HepG2 (cell line): ENCODE results near the gene DDAH2. TPM values are rescaled to one million over a fixed set of nuclear protein-coding genes. Genes with fewer than 3 reads are reported as not detected.

Source experiments
- BHLHE40 ChIP-seq: IDR thresholded peaks from 2 replicates; pipeline ENCODE4 v1.6.1; 2011; ENCODE audit warnings: low read length, improper control_type of control experiment
- BORCS8-MEF2B ChIP-seq: sonication (generic); formaldehyde crosslinking; IDR thresholded peaks from 2 replicates; pipeline ENCODE4 v1.8.0; 2022; ENCODE audit warnings: mild to moderate bottlenecking, missing genetic modification reagents
- JUN ChIP-seq: sonication (generic); formaldehyde crosslinking; IDR thresholded peaks from 2 replicates; pipeline ENCODE4 v1.4.0; 2020; ENCODE audit warnings: mild to moderate bottlenecking, missing genetic modification reagents
- KDM2A ChIP-seq: sonication (generic); formaldehyde crosslinking; IDR thresholded peaks from 2 replicates; pipeline ENCODE4 v1.4.0; 2020; ENCODE audit warnings: low read depth, missing genetic modification reagents, borderline replicate concordance
- RARG ChIP-seq: sonication (generic); formaldehyde crosslinking; IDR thresholded peaks from 2 replicates; pipeline ENCODE4 v1.4.0; 2020; ENCODE audit warnings: low read depth, mild to moderate bottlenecking, missing genetic modification reagents
- RBM39 ChIP-seq: fragments of 200-400 bp; formaldehyde crosslinking; IDR thresholded peaks from one replicate; pipeline ENCODE4 v1.6.1; 2018; ENCODE audit warnings: antibody characterized with exemption, mild to moderate bottlenecking, low read depth, low read length; ENCODE audit not compliant: poor library complexity, severe bottlenecking
- TSC22D2 ChIP-seq: sonication (generic); formaldehyde crosslinking; IDR thresholded peaks from 2 replicates; pipeline ENCODE4 v1.5.1; 2020; ENCODE audit warnings: missing genetic modification reagents, mild to moderate bottlenecking, borderline replicate concordance
- ZFP36L1 ChIP-seq: sonication (generic); formaldehyde crosslinking; IDR thresholded peaks from 2 replicates; pipeline ENCODE4 v1.8.0; 2022; ENCODE audit warnings: mild to moderate bottlenecking, missing genetic modification reagents, moderate library complexity
- ZKSCAN1 ChIP-seq: fragments of 150-350 bp; IDR thresholded peaks from 2 replicates; pipeline ENCODE4 v1.6.1; 2014; ENCODE audit warnings: low read length
- ZNF296 ChIP-seq: sonication (generic); formaldehyde crosslinking; conservative IDR thresholded peaks from 2 replicates; pipeline ENCODE4 v1.5.0; 2020; ENCODE audit warnings: mild to moderate bottlenecking, missing genetic modification reagents
- ZNF562 ChIP-seq: sonication (generic); formaldehyde crosslinking; IDR thresholded peaks from 2 replicates; pipeline ENCODE4 v1.8.0; 2022; ENCODE audit warnings: missing genetic modification reagents, borderline replicate concordance
- polyA plus RNA-seq, 8 experiments: library from polyadenylated mRNA; depleted of rRNA in 3 of 8; stranded (reverse) in 7 of 8; unstranded in 1 of 8; fragments of >200 nt; fragmentation: Illumina TruSeq in 4 of 8; extraction: Trizol in 4 of 8; gene quantifications; 2 replicates each; pipeline versions ENCODE4 v1.2.1 to v1.2.3, GENCODE V29; 2011 to 2016; ENCODE audit warnings: low read depth in 4 of 8, missing spikeins in 1 of 8, mixed read lengths in 1 of 8; ENCODE audit not compliant: insufficient read depth in 1 of 8
- total RNA-seq, 5 experiments: library from RNA; depleted of rRNA; stranded (reverse); fragments of >200 nt; fragmentation: Illumina TruSeq; extraction: Trizol; gene quantifications; 2 replicates each; pipeline ENCODE4 v1.2.3, GENCODE V29; 2016; ENCODE audit warnings: low read depth in 1 of 5
- TF ChIP-seq, protein P1 (sequence below): IDR thresholded peaks from 2 replicates; pipeline ENCODE4 v1.6.1; 2016; ENCODE audit warnings: mild to moderate bottlenecking
- TF ChIP-seq, protein P2 (sequence below): sonication (generic); formaldehyde crosslinking; IDR thresholded peaks from 2 replicates; pipeline ENCODE4 v1.4.0; 2020; ENCODE audit warnings: missing genetic modification reagents
- TF ChIP-seq, protein P3 (sequence below): sonication (generic); formaldehyde crosslinking; IDR thresholded peaks from 2 replicates; pipeline ENCODE4 v1.5.0; 2020; ENCODE audit warnings: mild to moderate bottlenecking, missing genetic modification reagents
- TF ChIP-seq, protein P4 (sequence below), 2 experiments: sonication (generic) in 1 of 2; formaldehyde crosslinking in 1 of 2; IDR thresholded peaks; 2 replicates each; pipeline versions ENCODE4 v1.4.0 to v1.6.1; 2018 to 2020; ENCODE audit warnings: missing genetic modification reagents in 2 of 2, borderline replicate concordance in 1 of 2, low read depth in 1 of 2, mild to moderate bottlenecking in 1 of 2, missing biosample characterization in 1 of 2
- TF ChIP-seq, protein P5 (sequence below): sonication (generic); formaldehyde crosslinking; IDR thresholded peaks from 2 replicates; pipeline ENCODE4 v1.5.1; 2020; ENCODE audit warnings: mild to moderate bottlenecking, moderate library complexity, missing genetic modification reagents

The DDAH2 gene
- total and polyA plus RNA-seq, 2 of the 13 experiments (the other 11 are each of a cell fraction or from before 2014, with no cell fraction given), result 16.4 to 21.1 TPM

DNA sequence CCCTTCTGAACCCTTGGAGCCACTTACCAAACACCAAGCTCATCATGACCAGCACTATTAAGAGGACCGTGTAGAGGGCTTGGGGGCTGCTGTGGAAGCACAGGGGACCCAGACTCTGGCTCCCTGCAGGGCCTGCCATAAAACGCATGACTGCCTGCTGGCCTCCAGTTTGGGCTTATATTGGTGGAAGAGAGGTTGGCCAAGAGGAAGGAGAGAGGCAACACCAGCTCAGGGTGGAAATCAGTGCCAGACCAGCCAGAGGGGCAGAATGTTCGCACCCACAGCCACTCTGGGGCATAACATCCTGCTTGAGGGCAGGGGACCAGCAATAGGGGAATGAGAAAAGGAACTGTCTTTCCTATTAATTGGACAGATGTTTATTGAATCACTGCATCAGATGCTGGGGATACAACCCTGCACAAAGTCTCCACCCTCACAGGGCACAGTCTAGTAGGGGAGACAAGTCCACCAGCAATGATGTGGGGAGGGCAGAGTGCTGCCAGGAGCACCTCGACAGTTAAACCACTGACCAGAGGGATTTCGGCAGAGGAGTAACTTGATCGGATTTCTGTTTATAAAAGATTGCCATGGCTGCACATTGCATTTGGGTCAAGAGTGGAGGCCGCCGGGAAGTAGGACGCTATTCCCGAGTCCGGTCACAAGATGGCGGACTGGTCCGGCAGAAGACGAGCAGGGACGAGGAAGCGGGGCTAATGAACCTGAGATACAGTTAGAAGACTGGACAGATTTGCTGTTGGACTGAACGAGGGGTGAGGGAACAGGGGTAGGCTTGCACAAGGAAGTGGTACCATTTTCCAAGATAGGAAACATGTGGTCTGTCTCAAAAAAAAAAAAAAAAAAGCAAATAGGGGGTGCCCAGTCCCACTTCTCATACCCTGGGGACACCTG lies 48.6 kb downstream of the DDAH2 start, which contains the start of gene LY6G5C (continued):
- no peak for TF ChIP-seq RARG (CRISPR knock-in tag)
- TF ChIP-seq ZFP36L1 (CRISPR knock-in tag), result no peak
- TF ChIP-seq KDM2A, result peak; percentile 82
- TF ChIP-seq, protein P1, sequence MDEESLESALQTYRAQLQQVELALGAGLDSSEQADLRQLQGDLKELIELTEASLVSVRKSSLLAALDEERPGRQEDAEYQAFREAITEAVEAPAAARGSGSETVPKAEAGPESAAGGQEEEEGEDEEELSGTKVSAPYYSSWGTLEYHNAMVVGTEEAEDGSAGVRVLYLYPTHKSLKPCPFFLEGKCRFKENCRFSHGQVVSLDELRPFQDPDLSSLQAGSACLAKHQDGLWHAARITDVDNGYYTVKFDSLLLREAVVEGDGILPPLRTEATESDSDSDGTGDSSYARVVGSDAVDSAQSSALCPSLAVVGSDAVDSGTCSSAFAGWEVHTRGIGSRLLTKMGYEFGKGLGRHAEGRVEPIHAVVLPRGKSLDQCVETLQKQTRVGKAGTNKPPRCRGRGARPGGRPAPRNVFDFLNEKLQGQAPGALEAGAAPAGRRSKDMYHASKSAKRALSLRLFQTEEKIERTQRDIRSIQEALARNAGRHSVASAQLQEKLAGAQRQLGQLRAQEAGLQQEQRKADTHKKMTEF (CRISPR knock-in tag), result 0 out of 2 replicates have a peak, but pooled peaks have one; percentile 33
- TF ChIP-seq, protein P2, sequence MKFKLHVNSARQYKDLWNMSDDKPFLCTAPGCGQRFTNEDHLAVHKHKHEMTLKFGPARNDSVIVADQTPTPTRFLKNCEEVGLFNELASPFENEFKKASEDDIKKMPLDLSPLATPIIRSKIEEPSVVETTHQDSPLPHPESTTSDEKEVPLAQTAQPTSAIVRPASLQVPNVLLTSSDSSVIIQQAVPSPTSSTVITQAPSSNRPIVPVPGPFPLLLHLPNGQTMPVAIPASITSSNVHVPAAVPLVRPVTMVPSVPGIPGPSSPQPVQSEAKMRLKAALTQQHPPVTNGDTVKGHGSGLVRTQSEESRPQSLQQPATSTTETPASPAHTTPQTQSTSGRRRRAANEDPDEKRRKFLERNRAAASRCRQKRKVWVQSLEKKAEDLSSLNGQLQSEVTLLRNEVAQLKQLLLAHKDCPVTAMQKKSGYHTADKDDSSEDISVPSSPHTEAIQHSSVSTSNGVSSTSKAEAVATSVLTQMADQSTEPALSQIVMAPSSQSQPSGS (CRISPR knock-in tag), result 0 out of 2 replicates have a peak, but pooled peaks have one; percentile 31
- peak; percentile 69; the same call in 1 of the 2 replicates for TF ChIP-seq TSC22D2 (CRISPR knock-in tag)
- no peak for TF ChIP-seq ZNF562
- 0 out of 2 replicates have a peak, but pooled peaks have one; percentile 24 for TF ChIP-seq ZKSCAN1
- no peak for TF ChIP-seq ZNF296 (CRISPR knock-in tag)
- TF ChIP-seq BORCS8-MEF2B (CRISPR knock-in tag), result peak; percentile 53; the same call in 1 of the 2 replicates
- TF ChIP-seq, protein P3, sequence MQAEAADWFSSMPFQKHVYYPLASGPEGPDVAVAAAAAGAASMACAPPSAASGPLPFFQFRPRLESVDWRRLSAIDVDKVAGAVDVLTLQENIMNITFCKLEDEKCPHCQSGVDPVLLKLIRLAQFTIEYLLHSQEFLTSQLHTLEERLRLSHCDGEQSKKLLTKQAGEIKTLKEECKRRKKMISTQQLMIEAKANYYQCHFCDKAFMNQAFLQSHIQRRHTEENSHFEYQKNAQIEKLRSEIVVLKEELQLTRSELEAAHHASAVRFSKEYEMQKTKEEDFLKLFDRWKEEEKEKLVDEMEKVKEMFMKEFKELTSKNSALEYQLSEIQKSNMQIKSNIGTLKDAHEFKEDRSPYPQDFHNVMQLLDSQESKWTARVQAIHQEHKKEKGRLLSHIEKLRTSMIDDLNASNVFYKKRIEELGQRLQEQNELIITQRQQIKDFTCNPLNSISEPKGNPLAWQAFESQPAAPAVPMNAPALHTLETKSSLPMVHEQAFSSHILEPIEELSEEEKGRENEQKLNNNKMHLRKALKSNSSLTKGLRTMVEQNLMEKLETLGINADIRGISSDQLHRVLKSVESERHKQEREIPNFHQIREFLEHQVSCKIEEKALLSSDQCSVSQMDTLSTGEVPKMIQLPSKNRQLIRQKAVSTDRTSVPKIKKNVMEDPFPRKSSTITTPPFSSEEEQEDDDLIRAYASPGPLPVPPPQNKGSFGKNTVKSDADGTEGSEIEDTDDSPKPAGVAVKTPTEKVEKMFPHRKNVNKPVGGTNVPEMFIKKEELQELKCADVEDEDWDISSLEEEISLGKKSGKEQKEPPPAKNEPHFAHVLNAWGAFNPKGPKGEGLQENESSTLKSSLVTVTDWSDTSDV (CRISPR knock-in tag), result no peak
- TF ChIP-seq BHLHE40, result 0 out of 2 replicates have a peak, but pooled peaks have one; percentile 29
- TF ChIP-seq, protein P4, sequence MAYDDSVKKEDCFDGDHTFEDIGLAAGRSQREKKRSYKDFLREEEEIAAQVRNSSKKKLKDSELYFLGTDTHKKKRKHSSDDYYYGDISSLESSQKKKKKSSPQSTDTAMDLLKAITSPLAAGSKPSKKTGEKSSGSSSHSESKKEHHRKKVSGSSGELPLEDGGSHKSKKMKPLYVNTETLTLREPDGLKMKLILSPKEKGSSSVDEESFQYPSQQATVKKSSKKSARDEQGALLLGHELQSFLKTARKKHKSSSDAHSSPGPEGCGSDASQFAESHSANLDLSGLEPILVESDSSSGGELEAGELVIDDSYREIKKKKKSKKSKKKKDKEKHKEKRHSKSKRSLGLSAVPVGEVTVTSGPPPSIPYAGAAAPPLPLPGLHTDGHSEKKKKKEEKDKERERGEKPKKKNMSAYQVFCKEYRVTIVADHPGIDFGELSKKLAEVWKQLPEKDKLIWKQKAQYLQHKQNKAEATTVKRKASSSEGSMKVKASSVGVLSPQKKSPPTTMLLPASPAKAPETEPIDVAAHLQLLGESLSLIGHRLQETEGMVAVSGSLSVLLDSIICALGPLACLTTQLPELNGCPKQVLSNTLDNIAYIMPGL (CRISPR knock-in tag; IDR thresholded peaks at IDR 0.05; ENCODE audit: borderline replicate concordance in 1 of 2, low read depth in 1 of 2), result peak; percentile 62 to 83; a peak in 3 of 4 replicates
- TF ChIP-seq, protein P5, sequence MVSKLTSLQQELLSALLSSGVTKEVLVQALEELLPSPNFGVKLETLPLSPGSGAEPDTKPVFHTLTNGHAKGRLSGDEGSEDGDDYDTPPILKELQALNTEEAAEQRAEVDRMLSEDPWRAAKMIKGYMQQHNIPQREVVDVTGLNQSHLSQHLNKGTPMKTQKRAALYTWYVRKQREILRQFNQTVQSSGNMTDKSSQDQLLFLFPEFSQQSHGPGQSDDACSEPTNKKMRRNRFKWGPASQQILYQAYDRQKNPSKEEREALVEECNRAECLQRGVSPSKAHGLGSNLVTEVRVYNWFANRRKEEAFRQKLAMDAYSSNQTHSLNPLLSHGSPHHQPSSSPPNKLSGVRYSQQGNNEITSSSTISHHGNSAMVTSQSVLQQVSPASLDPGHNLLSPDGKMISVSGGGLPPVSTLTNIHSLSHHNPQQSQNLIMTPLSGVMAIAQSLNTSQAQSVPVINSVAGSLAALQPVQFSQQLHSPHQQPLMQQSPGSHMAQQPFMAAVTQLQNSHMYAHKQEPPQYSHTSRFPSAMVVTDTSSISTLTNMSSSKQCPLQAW (CRISPR knock-in tag), result 0 out of 2 replicates have a peak, but pooled peaks have one; percentile 30
- TF ChIP-seq JUN (CRISPR knock-in tag), result no peak
- TF ChIP-seq RBM39, result no peak
